Esophagus muscularis mucosa (tissue), 3 donors: Measurements from ENCODE around the gene RAB4A.

Source experiments
- POLR2AphosphoS5 ChIP-seq, 2 donors: sonication (generic); formaldehyde crosslinking; IDR thresholded peaks; one replicate each; pipeline ENCODE4 v1.6.1; 2017; ENCODE audit warnings: antibody characterized with exemption in 2 of 2
- TF ChIP-seq, protein P1 (sequence below), 3 experiments: fragments of 200-600 bp in 2 of 3; fragments of 450-650 bp in 1 of 3; sonication (generic) in 2 of 3; IDR thresholded peaks; one replicate each; pipeline ENCODE4 v1.5.1; 2017 to 2019; ENCODE audit warnings: antibody characterized with exemption in 3 of 3, mild to moderate bottlenecking in 2 of 3, moderate library complexity in 1 of 3

DNA sequence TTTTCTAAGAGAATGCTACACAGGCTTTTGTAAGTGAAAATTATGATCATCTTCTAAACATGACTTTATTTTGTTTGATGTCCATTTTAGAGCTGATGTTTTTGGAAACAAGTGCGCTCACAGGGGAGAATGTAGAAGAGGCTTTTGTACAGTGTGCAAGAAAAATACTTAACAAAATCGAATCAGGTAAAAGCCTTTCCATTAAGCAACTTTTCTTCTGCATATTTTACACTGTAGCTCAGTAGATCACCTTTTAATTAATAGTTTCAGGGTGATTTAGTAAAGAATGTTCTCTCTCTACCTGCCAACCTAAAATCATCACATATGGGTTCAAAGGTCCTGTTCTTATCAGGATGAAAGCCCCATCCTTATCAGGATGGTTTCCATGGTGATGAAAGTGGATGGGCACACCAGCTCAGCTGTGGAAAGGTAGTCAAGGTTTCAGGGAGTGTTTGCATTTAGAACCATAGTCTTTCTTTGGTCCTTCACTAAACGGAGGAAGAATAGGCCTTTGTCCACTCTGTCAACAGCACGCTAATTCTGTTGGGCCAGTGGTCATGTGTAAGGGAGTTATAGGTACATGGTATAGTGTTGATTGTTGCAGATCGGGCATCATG lies 28.1 kb downstream of the RAB4A start:
- TF ChIP-seq, protein P1, sequence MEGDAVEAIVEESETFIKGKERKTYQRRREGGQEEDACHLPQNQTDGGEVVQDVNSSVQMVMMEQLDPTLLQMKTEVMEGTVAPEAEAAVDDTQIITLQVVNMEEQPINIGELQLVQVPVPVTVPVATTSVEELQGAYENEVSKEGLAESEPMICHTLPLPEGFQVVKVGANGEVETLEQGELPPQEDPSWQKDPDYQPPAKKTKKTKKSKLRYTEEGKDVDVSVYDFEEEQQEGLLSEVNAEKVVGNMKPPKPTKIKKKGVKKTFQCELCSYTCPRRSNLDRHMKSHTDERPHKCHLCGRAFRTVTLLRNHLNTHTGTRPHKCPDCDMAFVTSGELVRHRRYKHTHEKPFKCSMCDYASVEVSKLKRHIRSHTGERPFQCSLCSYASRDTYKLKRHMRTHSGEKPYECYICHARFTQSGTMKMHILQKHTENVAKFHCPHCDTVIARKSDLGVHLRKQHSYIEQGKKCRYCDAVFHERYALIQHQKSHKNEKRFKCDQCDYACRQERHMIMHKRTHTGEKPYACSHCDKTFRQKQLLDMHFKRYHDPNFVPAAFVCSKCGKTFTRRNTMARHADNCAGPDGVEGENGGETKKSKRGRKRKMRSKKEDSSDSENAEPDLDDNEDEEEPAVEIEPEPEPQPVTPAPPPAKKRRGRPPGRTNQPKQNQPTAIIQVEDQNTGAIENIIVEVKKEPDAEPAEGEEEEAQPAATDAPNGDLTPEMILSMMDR (IDR thresholded peaks at IDR 0.05): no peak
- TF ChIP-seq POLR2AphosphoS5 (IDR thresholded peaks at IDR 0.05): no peak
